Measurements from ENCODE around the gene BTRC. TPM values are rescaled to one million over a fixed set of nuclear protein-coding genes. Genes with fewer than 3 reads are reported as not detected.

Gene BTRC
- total and polyA plus RNA-seq, 10 of the 15 experiments (the other 5 are each of a cell fraction or from before 2014, with no cell fraction given), result 2.2 to 18.6 (median 8.6) TPM

GRCh38 chr10:101569622-101570427 is 215.9 kb downstream of the BTRC start (continued):
- TF ChIP-seq PRDM15 (CRISPR knock-in tag; IDR thresholded peaks at IDR 0.05) (no peak), MLLT1 (IDR thresholded peaks at IDR 0.05) (no peak), MEF2A (IDR thresholded peaks at IDR 0.05; ENCODE audit: insufficient read depth, low read depth, low read length) (no peak), ZBTB11 (CRISPR knock-in tag; IDR thresholded peaks at IDR 0.05) (no peak)

All from GM12878 (cell line).